ENCODE data around the gene AGRN. TPM values are rescaled to one million over a fixed set of nuclear protein-coding genes. Genes with fewer than 3 reads are reported as not detected.

The AGRN gene
- total RNA-seq, 1 donor from 2014 or later = 34.1 TPM

- no peaks in the 10 kb centered on the region for H3K9me3 Mint-ChIP-seq
- H3F3A ChIP-seq (ENCODE audit: low read depth) = peaks cover 7% of the 10 kb centered on the region
- peaks cover 66% of the 10 kb centered on the region for H3K27me3 ChIP-seq
- DNase-seq (ENCODE audit: low spot score) = peak; percentile 63
- H2AFZ ChIP-seq (replicated peaks) = peak overlapping the region; percentile 75
- no peaks in the 10 kb centered on the region for H3K36me3 ChIP-seq
- H3K4me1 ChIP-seq = peaks cover 17% of the 10 kb centered on the region
- peaks cover 29% of the 10 kb centered on the region for H4K20me1 ChIP-seq (ENCODE audit: low read depth)
- no peaks in the 10 kb centered on the region for H3K79me2 ChIP-seq (ENCODE audit: low read depth)
- peaks cover 26% of the 10 kb centered on the region for H3K27me3 Mint-ChIP-seq (ENCODE audit: insufficient read depth, low read depth)
- peak overlapping the region; percentile 80 for H3K4me2 ChIP-seq
- no peak overlapping the region for H3K9ac ChIP-seq
- peaks cover 3% of the 10 kb centered on the region for H3K36me3 Mint-ChIP-seq
- peak overlapping the region; percentile 84 for H3K4me3 Mint-ChIP-seq
- no peak overlapping the region for H3K27ac Mint-ChIP-seq
- no peak overlapping the region for H3K27ac ChIP-seq
- peaks cover 16% of the 10 kb centered on the region for H3K4me1 Mint-ChIP-seq
- peak overlapping the region; percentile 58 for H3K4me3 ChIP-seq
- TF ChIP-seq EZH2phosphoT487 (IDR thresholded peaks at IDR 0.05) = no peak
- no peak for TF ChIP-seq CTCF (IDR thresholded peaks at IDR 0.05)
- TF ChIP-seq EZH2 (IDR thresholded peaks at IDR 0.05) = no peak
- H3K9me3 ChIP-seq (ENCODE audit: low read depth) = no peaks in the 10 kb centered on the region
These were observed 38.4 kb downstream of the AGRN start for GRCh38 chr1:1058088-1058905.

GRCh38 chr1:1058921-1059493 lies 39.1 kb downstream of the AGRN start:
- Histone ChIP-seq H2AFZ (replicated peaks) (peak overlapping the region; percentile 75), H3K9ac (no peak overlapping the region)

More at GRCh38 chr1:1058921-1059493, 39.1 kb downstream of the AGRN start:
- peak overlapping the region; percentile 84 for H3K4me3 Mint-ChIP-seq
- TF ChIP-seq EZH2 (IDR thresholded peaks at IDR 0.05) (no peak), EZH2phosphoT487 (IDR thresholded peaks at IDR 0.05) (no peak), CTCF (IDR thresholded peaks at IDR 0.05) (peak; percentile 70)
- peak; percentile 51 for DNase-seq (ENCODE audit: low spot score)
- H3K9me3 Mint-ChIP-seq = no peaks in the 10 kb centered on the region
- H3K4me1 ChIP-seq = peaks cover 17% of the 10 kb centered on the region
- H3F3A ChIP-seq (ENCODE audit: low read depth) = peaks cover 7% of the 10 kb centered on the region
- peak overlapping the region; percentile 80 for H3K4me2 ChIP-seq
- no peaks in the 10 kb centered on the region for H3K36me3 ChIP-seq
- no peak overlapping the region for H3K27ac ChIP-seq
- peaks cover 18% of the 10 kb centered on the region for H3K4me1 Mint-ChIP-seq
- peaks cover 26% of the 10 kb centered on the region for H3K27me3 Mint-ChIP-seq (ENCODE audit: insufficient read depth, low read depth)
- peaks cover 29% of the 10 kb centered on the region for H4K20me1 ChIP-seq (ENCODE audit: low read depth)
- H3K27ac Mint-ChIP-seq = no peak overlapping the region
- H3K27me3 ChIP-seq = peaks cover 73% of the 10 kb centered on the region
- no peaks in the 10 kb centered on the region for H3K79me2 ChIP-seq (ENCODE audit: low read depth)
- peaks cover 3% of the 10 kb centered on the region for H3K36me3 Mint-ChIP-seq
- no peaks in the 10 kb centered on the region for H3K9me3 ChIP-seq (ENCODE audit: low read depth)
- peak overlapping the region; percentile 58 for H3K4me3 ChIP-seq
